ENCODE data around the gene GALNT2. TPM values are rescaled to one million over a fixed set of nuclear protein-coding genes. Genes with fewer than 3 reads are reported as not detected.
A peak's percentile ranks its signal among the peaks of the same experiment; 100 is the strongest.

GALNT2 gene
- polyA plus RNA-seq, 1 donor, result 47.1 TPM

GRCh38 chr1:230232371-230232771, 165.3 kb downstream of the GALNT2 start:
- Histone ChIP-seq H3K27me3 (ENCODE audit: control insufficient read depth, insufficient read depth, low read length) (no peaks in the 10 kb centered on the region), H3K27ac (ENCODE audit: low read length) (no peak overlapping the region)

GRCh38 chr1:230233786-230234185, 166.7 kb downstream of the GALNT2 start:
- H3K36me3 ChIP-seq (ENCODE audit: control insufficient read depth, insufficient read depth, low read length), result peaks cover 8% of the 10 kb centered on the region
- DNase-seq, result no peak
- WGBS (ENCODE audit: insufficient coverage, low lambda C conversion rate), result 92% methylated on average over 2 of the region's 4 CpGs
- no peaks in the 10 kb centered on the region for H3K4me1 ChIP-seq (ENCODE audit: control insufficient read depth, insufficient read depth, low read length)
- no peak overlapping the region for H3K4me3 ChIP-seq (ENCODE audit: low read length)
- no peaks in the 10 kb centered on the region for H3K27me3 ChIP-seq (ENCODE audit: control insufficient read depth, insufficient read depth, low read length)
- H3K27ac ChIP-seq (ENCODE audit: low read length), result no peak overlapping the region
- no peaks in the 10 kb centered on the region for H3K9me3 ChIP-seq (ENCODE audit: control insufficient read depth, low read depth, low read length)

More at GRCh38 chr1:230232371-230232771, 165.3 kb downstream of the GALNT2 start:
- Histone ChIP-seq H3K4me3 (ENCODE audit: low read length) (no peak overlapping the region), H3K36me3 (ENCODE audit: control insufficient read depth, insufficient read depth, low read length) (peaks cover 6% of the 10 kb centered on the region), H3K9me3 (ENCODE audit: control insufficient read depth, low read depth, low read length) (no peaks in the 10 kb centered on the region), H3K4me1 (ENCODE audit: control insufficient read depth, insufficient read depth, low read length) (no peaks in the 10 kb centered on the region)
- WGBS (ENCODE audit: insufficient coverage, low lambda C conversion rate), result 86% methylated on average over 5 of the region's 10 CpGs
- no peak for DNase-seq

- Histone ChIP-seq H3K9me3 (ENCODE audit: control insufficient read depth, low read depth, low read length) (peaks cover 3% of the 10 kb centered on the region), H3K4me3 (ENCODE audit: low read length) (no peak overlapping the region), H3K27ac (ENCODE audit: low read length) (no peak overlapping the region), H3K4me1 (ENCODE audit: control insufficient read depth, insufficient read depth, low read length) (no peaks in the 10 kb centered on the region), H3K27me3 (ENCODE audit: control insufficient read depth, insufficient read depth, low read length) (no peaks in the 10 kb centered on the region), H3K36me3 (ENCODE audit: control insufficient read depth, insufficient read depth, low read length) (peaks cover 8% of the 10 kb centered on the region)
- WGBS (ENCODE audit: insufficient coverage, low lambda C conversion rate), result no CpG with 5 or more reads among the region's 7 CpGs
- DNase-seq, result no peak
Measured at GRCh38 chr1:230235876-230236275, 168.8 kb downstream of the GALNT2 start.

GRCh38 chr1:230236301-230237008, 169.4 kb downstream of the GALNT2 start:
- no peaks in the 10 kb centered on the region for H3K27me3 ChIP-seq (ENCODE audit: control insufficient read depth, insufficient read depth, low read length)
- H3K4me3 ChIP-seq (ENCODE audit: low read length), result no peak overlapping the region
- WGBS (ENCODE audit: insufficient coverage, low lambda C conversion rate), result 100% methylated on average over 3 of the region's 11 CpGs
- no peaks in the 10 kb centered on the region for H3K4me1 ChIP-seq (ENCODE audit: control insufficient read depth, insufficient read depth, low read length)
- H3K9me3 ChIP-seq (ENCODE audit: control insufficient read depth, low read depth, low read length), result peaks cover 3% of the 10 kb centered on the region
- H3K36me3 ChIP-seq (ENCODE audit: control insufficient read depth, insufficient read depth, low read length), result peaks cover 8% of the 10 kb centered on the region
- no peak overlapping the region for H3K27ac ChIP-seq (ENCODE audit: low read length)
- DNase-seq, result no peak

- Histone ChIP-seq H3K4me1 (ENCODE audit: control insufficient read depth, insufficient read depth, low read length) (no peaks in the 10 kb centered on the region), H3K27ac (ENCODE audit: low read length) (no peak overlapping the region), H3K9me3 (ENCODE audit: control insufficient read depth, low read depth, low read length) (peaks cover 3% of the 10 kb centered on the region), H3K27me3 (ENCODE audit: control insufficient read depth, insufficient read depth, low read length) (no peaks in the 10 kb centered on the region), H3K4me3 (ENCODE audit: low read length) (no peak overlapping the region), H3K36me3 (ENCODE audit: control insufficient read depth, insufficient read depth, low read length) (peaks cover 8% of the 10 kb centered on the region)
- WGBS (ENCODE audit: insufficient coverage, low lambda C conversion rate), result no CpG with 5 or more reads among the region's 3 CpGs
- DNase-seq, result peak; percentile 12 to 36
Measured at GRCh38 chr1:230237009-230237370, 170.0 kb downstream of the GALNT2 start.

- peaks cover 8% of the 10 kb centered on the region for H3K36me3 ChIP-seq (ENCODE audit: control insufficient read depth, insufficient read depth, low read length)
Measured at GRCh38 chr1:230237805-230238204, 170.8 kb downstream of the GALNT2 start.

GRCh38 chr1:230240446-230241086, 173.5 kb downstream of the GALNT2 start:
- Histone ChIP-seq H3K4me1 (ENCODE audit: control insufficient read depth, insufficient read depth, low read length) (no peaks in the 10 kb centered on the region), H3K36me3 (ENCODE audit: control insufficient read depth, insufficient read depth, low read length) (peaks cover 23% of the 10 kb centered on the region), H3K27ac (ENCODE audit: low read length) (no peak overlapping the region), H3K27me3 (ENCODE audit: control insufficient read depth, insufficient read depth, low read length) (no peaks in the 10 kb centered on the region), H3K4me3 (ENCODE audit: low read length) (no peak overlapping the region), H3K9me3 (ENCODE audit: control insufficient read depth, low read depth, low read length) (peaks cover 3% of the 10 kb centered on the region)
- no peak for DNase-seq
- WGBS (ENCODE audit: insufficient coverage, low lambda C conversion rate), result no CpG with 5 or more reads among the region's 5 CpGs

More at GRCh38 chr1:230237805-230238204, 170.8 kb downstream of the GALNT2 start:
- no peak overlapping the region for H3K27ac ChIP-seq (ENCODE audit: low read length)
- no CpG with 5 or more reads among the region's 5 CpGs for WGBS (ENCODE audit: insufficient coverage, low lambda C conversion rate)
- no peak for DNase-seq
- no peak overlapping the region for H3K4me3 ChIP-seq (ENCODE audit: low read length)
- peaks cover 3% of the 10 kb centered on the region for H3K9me3 ChIP-seq (ENCODE audit: control insufficient read depth, low read depth, low read length)
- H3K4me1 ChIP-seq (ENCODE audit: control insufficient read depth, insufficient read depth, low read length), result no peaks in the 10 kb centered on the region
- H3K27me3 ChIP-seq (ENCODE audit: control insufficient read depth, insufficient read depth, low read length), result no peaks in the 10 kb centered on the region

- peaks cover 3% of the 10 kb centered on the region for H3K9me3 ChIP-seq (ENCODE audit: control insufficient read depth, low read depth, low read length)
- no peaks in the 10 kb centered on the region for H3K4me1 ChIP-seq (ENCODE audit: control insufficient read depth, insufficient read depth, low read length)
- no peak for DNase-seq
- no peaks in the 10 kb centered on the region for H3K27me3 ChIP-seq (ENCODE audit: control insufficient read depth, insufficient read depth, low read length)
- 100% methylated on average over 2 of the region's 6 CpGs for WGBS (ENCODE audit: insufficient coverage, low lambda C conversion rate)
- H3K4me3 ChIP-seq (ENCODE audit: low read length), result no peak overlapping the region
- no peak overlapping the region for H3K27ac ChIP-seq (ENCODE audit: low read length)
- H3K36me3 ChIP-seq (ENCODE audit: control insufficient read depth, insufficient read depth, low read length), result peaks cover 30% of the 10 kb centered on the region
Measured at GRCh38 chr1:230242326-230242725, 175.3 kb downstream of the GALNT2 start.

- no peaks in the 10 kb centered on the region for H3K4me1 ChIP-seq (ENCODE audit: control insufficient read depth, insufficient read depth, low read length)
- H3K9me3 ChIP-seq (ENCODE audit: control insufficient read depth, low read depth, low read length), result peaks cover 3% of the 10 kb centered on the region
- H3K4me3 ChIP-seq (ENCODE audit: low read length), result no peak overlapping the region
- H3K36me3 ChIP-seq (ENCODE audit: control insufficient read depth, insufficient read depth, low read length), result peaks cover 33% of the 10 kb centered on the region
- no peak overlapping the region for H3K27ac ChIP-seq (ENCODE audit: low read length)
- H3K27me3 ChIP-seq (ENCODE audit: control insufficient read depth, insufficient read depth, low read length), result no peaks in the 10 kb centered on the region
- DNase-seq, result no peak
- no CpG with 5 or more reads among the region's 17 CpGs for WGBS (ENCODE audit: insufficient coverage, low lambda C conversion rate)
Measured at GRCh38 chr1:230243146-230243545, 176.1 kb downstream of the GALNT2 start.

GRCh38 chr1:230243583-230244353, 176.7 kb downstream of the GALNT2 start:
- Histone ChIP-seq H3K9me3 (ENCODE audit: control insufficient read depth, low read depth, low read length) (peaks cover 3% of the 10 kb centered on the region), H3K27ac (ENCODE audit: low read length) (no peak overlapping the region), H3K27me3 (ENCODE audit: control insufficient read depth, insufficient read depth, low read length) (no peaks in the 10 kb centered on the region), H3K36me3 (ENCODE audit: control insufficient read depth, insufficient read depth, low read length) (peaks cover 37% of the 10 kb centered on the region), H3K4me3 (ENCODE audit: low read length) (no peak overlapping the region), H3K4me1 (ENCODE audit: control insufficient read depth, insufficient read depth, low read length) (no peaks in the 10 kb centered on the region)
- DNase-seq, result no peak
- 91% methylated on average over 1 of the region's 15 CpGs for whole genome bisulfite sequencing (ENCODE audit: insufficient coverage, low lambda C conversion rate)
